GM18499 (cell line): ENCODE data around the gene ERP27.

Source experiments
- ATAC-seq: cut with Tn5 transposase; IDR thresholded peaks from one replicate; pipeline ENCODE4 v1.9.1; 2021; ENCODE audit warnings: moderate number of reproducible peaks; ENCODE audit not compliant: insufficient read depth, unreplicated experiment

The ERP27 gene

DNA sequence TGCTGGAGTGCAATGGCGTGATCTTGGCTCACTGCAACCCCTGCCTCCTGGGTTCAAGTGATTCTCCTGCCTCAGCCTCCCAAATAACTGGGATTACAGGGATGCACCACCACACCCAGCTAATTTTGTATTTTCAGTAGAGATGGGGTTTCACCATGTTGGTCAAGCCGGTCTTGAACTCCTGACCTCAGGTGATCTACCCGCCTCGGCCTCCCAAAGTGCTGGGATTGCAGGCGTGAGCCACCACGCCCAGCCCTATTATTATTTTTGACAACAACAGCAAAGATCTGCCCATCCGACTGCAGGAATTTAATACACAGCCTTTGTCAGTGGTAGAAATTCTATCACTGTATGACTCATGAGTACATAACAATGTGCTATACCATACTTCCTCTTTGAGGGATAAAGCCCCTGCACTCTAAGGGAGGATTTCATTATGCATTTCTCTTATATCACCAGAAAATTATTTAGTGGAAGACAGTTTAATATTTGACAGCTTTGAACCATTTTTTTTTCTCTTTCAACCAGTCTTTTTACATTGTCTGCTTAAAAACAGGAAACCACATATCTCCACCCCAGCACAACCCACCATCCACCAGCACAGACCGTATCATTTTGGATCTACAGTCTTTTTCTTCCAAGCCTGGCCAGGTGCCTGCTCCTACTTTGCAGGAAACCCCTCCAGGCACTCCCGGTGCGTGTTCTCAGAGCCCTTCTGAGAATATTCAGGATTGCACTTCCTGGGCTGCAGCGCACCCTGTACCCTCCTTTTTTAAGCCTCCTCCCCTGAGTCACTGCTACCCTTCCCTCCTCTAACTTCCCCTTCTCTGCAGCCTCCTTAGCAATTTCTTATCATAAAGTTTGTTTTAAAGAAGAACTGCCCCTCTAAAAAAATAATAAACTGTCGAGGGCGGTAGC, 22.5 kb upstream of the ERP27 start:
- ATAC-seq: peak; percentile 29

DNA sequence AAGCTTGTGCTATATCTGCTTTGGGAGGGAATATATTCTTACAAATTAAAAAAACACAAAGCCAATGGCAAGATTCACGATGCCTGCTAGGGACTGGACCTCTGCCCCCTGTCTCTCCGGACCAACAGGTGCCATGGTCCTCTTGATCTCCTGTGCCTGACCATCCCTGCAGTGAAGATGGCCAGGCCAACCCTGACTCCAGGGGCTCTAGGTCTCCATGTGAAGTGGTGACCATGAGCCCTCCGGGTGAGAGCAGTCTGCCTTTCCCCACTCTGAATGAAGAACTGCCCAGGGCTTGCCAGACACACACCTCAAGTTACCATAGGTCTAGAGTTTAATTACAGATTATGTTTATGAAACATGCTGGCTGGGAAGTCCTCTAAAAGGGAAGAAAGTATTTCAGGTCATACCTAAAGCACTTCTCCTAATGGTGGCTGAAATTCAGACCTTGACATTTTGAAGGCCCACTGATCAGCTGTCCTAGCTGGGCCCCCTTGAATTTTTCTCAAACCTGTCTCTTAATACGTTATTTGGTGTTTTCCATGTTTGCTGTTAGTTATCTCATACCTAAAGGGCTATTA, 21.7 kb upstream of the ERP27 start:
- ATAC-seq: no peak

DNA sequence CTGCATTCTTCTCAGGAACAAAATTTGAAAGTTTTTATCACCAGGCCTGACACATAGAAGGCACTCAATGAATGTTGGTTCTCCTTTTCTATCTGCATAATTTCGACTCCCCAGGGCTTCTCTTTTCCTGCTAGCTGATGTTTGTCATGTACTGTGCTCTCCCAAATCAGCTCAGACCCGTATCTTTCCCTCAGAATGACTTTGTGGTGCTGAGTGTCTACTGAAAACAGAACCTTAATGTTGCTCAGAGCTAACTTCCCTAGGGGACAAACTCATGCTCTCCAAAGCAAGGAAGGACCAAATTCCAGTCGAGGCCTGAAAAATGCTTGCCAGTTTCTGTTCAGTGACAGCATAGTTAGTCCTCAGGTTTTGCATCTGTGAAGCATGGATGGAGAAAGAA, 21.1 kb upstream of the ERP27 start:
- no peak for ATAC-seq

DNA sequence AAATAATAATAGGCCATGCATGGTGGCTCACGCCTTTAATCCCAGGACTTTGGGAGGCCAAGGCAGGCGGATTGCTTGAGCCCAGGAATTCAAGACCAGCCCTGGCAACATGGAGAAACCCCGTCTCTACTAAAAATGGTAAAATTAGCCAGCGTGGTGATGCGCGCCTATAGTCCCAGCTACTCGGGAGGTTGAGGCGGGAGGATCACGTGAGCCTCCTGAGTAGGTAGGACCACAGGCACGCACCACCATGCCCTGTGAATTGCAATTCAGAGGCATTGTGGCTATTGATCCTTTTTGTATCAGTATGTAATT, 20.7 kb upstream of the ERP27 start:
- no peak for ATAC-seq

DNA sequence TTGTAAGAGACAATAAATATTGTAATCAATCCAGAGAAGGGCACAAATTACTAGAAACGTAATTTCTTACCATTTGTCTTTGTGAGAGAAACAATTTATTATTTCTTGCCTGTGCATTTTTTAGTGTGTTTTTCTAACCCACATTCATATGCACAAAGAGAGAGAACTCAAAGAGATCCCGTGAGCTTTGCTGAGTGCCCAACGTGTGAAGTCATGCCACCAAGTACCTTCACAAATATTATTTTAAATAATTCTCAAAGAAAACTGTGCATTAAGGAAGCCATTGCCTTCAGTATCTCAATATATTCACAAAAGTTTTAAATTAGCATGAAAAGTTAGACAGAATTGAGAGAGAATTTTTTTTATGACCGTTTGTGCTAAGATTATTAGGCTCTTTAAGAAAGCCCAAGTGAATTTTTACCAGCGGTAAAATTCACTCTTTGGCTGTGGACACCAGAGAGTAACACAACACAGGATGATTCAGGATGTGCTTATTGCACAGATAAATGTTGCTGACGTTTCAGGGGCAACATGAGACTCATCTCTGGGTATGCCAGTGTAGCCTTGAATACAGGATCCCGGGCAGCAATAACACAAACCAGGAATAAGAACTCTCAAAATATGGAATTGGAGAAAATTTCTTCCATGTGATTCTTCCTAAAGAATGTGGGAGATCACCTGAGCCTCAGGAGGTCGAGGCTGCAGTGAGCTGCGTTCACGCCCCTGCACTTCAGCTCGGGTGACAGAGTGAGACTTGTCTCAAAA, 20.2 kb upstream of the ERP27 start:
- ATAC-seq: no peak

DNA sequence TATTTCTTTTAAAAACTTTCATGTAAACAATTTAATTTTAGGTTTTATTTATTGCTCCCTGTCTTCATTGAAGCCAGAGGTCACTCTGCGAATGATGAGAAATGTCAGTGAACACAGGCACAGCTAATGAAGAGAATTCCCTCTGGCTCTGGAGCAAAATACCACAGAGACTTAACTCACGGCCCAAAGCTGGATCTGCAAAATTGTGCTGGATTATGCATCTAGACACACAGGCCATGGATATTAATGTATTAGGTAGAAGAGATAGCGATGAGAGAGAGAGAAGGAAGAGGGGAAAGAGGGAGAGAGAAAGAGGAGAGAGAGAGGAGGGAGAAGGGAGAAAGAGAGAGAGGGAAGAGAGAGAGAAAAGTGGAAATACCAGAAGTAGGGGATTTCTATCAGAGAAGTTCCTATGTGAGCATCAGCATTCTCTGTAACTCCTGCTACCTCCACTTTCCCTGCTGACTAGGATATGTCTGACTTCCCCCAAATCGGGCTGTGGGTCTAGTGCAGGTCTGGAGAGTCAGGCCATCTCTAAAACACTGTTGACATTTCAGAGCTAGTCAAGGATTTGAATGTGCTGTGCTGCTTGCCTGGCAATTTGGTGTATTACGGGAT, 19.3 kb upstream of the ERP27 start:
- no peak for ATAC-seq

DNA sequence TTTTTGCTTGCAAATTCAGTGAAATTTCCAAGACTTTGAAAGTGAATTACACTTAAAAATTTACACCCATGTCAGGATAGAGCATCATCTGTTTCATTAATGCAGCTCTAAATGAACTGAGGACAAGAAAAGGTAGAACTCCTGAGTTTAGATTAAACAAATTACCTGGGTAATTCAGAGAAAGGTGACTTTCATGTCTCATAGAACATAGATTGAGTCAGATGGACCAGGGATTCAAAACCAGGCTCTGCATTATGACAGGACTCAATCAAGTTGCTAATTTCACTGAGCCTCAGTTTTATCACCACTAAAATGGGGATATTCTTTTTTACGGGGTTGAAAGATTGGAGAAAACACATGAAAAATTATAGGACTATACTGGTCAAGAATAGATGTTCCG, 18.6 kb upstream of the ERP27 start:
- no peak for ATAC-seq

DNA sequence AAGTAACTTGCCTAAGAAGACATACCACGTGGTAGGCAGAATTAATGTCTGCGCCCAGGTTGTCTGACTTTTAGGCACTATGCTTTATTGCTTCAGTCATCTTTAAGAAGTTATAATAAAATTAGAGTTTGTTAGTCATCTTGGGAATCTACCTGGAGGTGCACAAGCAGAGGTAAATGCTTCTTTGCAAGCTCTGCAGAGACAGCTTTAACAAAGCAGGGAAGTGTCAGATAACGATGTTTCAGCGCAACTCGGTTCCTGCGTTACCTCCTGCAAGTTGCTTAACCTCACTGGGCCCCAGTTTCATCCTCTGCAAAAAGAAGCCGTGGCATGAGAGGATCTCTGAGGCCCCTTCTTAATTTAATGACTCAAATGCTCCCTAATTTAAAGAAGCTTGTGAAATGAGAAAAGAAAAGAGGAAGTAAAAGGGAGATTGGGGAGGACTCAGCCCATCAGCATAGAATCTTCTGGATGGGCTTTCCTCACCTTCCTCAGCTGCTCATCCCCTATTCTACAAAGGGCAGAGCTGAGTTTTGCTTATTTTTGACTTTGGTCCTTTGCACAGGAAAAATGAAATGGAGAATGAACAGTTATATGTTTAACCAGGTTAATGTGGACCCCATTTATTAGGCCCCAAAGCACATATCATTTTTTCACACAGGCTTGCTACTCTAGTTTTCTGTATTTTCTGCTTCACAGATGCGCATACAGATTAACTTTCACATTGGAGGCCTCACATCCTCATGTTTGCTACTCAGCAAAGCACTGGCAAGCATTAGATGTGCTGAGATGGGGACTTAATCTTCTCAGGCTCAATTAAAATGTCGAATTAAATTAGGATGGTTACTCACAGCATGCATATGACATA, 17.9 kb upstream of the ERP27 start:
- no peak for ATAC-seq

DNA sequence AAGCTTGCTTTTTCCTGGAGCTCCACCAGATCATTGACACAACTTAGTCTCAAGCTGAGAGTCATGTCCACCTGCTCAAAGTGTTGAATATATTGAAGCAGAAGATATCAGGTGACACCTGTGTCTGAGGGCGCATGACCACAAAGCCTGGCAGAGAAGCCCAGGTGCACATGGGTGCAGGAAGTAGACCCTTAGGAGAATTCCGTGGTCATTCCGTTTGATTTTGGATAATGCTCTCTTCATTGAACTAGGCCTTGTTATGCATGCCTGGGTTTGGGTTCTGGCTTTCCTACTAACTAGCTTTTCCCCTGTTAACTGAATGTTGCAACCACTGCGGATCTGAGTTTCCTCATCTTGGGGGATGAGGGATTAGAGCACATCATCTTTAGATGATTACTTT, 15.9 kb upstream of the ERP27 start:
- no peak for ATAC-seq

DNA sequence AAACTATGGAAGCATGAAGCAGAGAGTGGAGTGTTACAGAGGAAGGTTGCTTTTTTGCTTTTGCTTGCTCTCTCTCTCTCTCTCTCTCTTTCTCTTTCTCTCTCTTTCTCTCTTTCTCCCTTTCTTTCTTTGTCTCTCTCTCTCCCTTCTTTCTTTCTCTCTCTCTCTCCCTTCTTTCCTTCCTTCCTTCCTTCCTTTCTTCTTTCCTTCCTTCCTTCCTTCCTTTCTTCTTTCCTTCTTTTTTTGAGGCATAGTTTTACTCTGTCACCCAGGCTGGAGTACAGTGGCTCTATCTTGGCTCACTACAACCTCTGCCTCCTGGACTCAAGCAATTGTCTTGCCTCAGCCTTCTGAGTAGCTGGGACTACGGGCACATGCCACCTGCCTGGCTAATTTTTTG, 15.4 kb upstream of the ERP27 start:
- no peak for ATAC-seq

DNA sequence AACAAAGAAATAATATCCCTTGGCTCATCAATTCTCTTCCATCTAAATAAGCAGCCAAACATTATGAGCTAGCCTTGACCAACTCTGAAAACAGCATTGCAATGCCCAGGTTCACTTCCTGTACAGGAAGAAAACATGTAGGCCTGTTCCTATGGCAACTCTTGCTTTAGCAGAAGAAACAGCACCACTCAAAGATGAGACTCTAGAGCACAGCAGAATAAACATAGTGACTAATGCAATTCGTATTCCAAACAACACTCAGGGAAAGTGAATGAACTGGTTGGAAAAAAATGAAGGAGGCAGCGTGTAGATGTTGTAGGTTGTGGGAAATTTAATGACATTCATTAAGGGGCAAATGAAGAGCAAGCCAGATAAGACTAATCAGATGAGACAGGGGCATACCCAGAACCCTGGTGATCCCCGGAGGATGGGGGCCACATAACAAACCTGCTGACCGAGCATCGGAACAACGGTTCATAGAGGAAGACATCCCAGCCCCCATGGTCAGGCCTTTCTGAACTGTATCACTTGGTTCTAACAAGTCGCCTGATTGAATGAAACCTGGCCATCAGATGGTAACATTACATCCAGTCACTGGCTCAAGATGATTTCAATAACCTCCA, 14.1 kb upstream of the ERP27 start:
- peak; percentile 40 for ATAC-seq

DNA sequence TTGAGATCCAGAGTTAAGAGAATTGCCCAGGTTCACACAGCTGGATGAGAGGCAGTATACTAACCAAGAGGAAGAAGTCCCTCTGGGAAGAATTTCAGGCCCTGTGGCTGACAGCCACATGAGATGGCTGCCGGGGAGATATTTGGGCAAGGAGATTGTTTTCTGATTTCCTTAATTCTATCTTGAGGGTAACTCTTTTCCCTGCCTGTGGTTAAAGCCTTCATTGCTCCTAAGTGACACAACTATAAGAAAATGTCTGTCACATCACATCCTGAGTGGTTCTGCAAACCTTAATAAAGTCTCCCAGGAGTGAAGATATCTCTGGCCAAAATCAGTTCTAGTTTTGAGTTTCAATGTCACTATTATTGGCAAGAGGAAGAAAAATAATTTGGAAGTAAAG, 13.5 kb upstream of the ERP27 start:
- ATAC-seq: no peak

DNA sequence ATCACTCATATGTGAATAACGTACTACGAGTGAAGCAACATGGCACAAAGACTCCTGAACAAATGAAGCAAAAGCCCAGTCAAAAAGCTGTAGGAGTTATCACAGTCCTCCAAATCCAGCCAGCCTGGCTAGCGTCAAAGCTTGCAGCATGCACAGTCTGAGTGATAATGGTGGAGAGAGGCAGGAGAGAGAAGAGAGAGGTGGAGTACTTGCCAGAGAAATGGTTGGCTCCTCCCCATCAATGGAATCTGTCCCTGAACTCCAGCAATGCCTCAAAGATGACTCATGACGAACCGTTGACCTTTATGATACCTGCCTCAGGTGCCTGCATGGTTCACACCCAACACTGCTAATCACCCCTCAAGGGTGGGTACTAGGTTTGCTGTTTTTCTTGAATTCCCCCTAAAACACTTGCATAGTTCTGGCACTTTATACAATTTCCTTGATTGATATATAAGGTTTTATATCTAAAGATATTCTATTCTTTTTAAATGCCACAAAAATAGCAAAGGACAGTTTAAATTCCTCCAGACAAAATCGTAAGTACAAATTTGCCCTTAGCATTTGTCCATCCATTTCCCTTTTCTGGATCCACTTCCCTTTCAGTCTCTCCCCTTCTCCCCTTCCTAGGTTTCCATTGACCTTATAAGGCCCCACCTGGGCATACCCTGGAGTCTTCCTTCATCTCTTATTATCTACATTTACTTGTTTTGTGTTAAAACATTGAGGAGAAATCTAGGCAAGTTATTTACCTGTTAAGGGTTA, 12.8 kb upstream of the ERP27 start:
- ATAC-seq: no peak

DNA sequence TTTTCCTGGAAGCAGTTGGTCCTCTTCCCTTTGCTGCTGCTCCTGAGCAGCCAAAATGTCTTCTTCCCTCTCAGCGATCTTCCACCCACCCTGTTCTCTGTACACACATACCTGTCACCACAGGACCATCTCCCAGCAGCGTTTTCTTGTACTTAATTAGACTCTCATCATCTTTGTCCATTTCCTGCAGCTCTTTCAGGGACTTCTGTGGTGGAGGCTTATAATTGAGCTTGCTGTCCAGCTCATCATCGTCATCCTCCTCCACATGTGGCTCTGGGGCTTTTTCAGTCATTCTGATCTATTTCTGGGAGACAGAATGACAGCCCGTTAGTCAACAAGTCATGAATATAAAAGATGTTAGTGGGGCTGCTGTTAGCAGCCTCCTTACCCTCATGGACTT, 12.1 kb upstream of the ERP27 start:
- ATAC-seq: no peak

DNA sequence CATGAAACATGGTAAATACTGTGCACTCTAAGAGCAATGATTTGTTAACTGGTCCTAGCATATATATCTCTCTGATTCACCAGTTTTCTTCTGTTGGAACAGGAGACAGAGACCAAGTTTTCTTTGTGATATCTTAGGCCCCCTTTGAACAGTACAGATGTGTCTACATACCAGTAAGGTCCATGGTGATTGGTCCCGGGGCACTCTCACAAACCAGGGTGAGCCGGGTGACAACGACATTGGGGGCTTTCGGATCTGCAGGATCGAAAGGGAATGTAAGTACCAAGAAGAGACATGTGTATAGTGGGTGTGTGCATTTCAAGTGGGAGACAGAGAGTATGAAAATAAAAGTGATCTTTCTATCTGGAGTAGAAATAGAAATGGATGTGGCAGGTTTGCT, 11.3 kb upstream of the ERP27 start:
- ATAC-seq: no peak

DNA sequence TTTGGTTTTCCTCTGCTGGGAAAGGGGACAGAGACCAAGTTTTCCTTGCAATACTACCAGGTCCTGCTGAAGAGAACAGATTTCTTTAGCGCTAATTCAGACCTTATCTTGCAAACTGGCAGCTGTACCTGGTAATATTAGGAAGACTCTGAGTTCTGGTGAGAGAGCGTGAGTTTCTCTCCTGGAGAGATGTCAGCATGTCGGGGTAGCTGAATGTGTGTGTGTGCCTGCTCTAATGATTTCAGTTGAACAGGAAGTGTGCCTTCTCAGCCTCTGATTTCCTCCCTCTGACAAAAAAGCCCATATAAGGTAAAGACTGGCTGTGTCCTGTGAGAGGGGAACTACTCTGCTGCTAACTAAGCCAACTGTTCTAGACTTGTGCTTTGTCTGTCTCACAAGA, 10.3 kb upstream of the ERP27 start:
- peak; percentile 88 for ATAC-seq

DNA sequence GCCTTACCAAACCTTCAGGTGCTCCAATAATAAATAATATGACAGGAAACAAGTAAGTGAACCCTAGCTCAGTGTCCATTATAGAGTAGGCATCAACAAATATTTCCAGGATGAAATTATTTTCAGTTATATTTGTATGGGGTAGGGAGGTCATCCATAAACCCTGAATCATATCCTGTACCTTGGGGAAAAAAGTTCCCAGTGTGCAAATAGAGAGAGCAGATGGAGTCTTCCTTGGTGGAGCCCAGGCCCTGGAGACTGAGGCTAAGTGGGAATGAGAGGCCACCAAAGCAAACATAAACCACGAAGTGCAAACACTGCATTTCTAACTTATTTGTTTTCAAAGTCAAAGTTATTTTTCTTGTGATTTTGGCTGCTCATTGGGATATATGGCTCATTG, 8.5 kb upstream of the ERP27 start:
- ATAC-seq: no peak

DNA sequence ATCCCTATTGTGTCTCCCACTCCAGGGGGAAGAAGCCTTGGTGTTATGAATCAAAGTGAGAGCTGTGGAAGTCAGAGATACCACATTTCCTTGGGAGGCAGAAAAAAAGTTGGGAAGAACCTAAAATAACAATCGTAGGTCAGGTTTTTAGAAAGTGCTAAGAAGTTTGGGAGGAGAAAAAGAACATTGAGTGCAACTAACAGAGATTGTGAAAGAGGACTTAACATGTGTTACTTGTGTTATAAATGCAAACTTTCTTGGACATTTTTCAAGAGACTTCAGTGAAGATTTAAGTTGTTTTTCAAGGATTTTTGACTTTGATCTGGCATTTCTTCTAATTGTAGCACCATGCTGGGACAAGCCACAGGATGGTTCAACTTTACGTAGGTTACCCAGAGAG, 7.8 kb upstream of the ERP27 start:
- ATAC-seq: no peak
